Stimulated activated CD8-positive, alpha-beta memory T cell treated with anti-CD3 and anti-CD28 coated beads, Interleukin-12 subunit alpha, Interleukin-12 subunit beta, amount 100 ng/mL, for 1 hour (primary cell): ENCODE results near the gene ZNF587B.
"Not testable (repeated sequence)": the region's sequence is repeated elsewhere in the genome, so short reads cannot be mapped to it uniquely, and the experiment has no call there.

Source experiments
- DNase-seq: peaks from one replicate; pipeline ENCODE4 v3.0.0-alpha.2; 2020; ENCODE audit warnings: low read depth

Gene ZNF587B

GRCh38 chr19:57830071-57830602 is at the start of gene ZNF587B:
Gene ZNF587B (plus strand): TSS chr19:57830299. CDS start chr19:57830529, 230 bp downstream.
- no peak for DNase-seq

GRCh38 chr19:57786286-57786685 is 43.8 kb upstream of the ZNF587B start:
- DNase-seq: no peak

- DNase-seq: no peak
Observed at GRCh38 chr19:57786906-57787305, 43.2 kb upstream of the ZNF587B start.

- no peak for DNase-seq
Observed at GRCh38 chr19:57788114-57788692, 41.9 kb upstream of the ZNF587B start.

GRCh38 chr19:57789288-57789687 is 40.8 kb upstream of the ZNF587B start:
- DNase-seq: no peak

- not testable (repeated sequence) for DNase-seq
Observed at GRCh38 chr19:57796580-57796979, 33.5 kb upstream of the ZNF587B start.

GRCh38 chr19:57800696-57801095 is 29.4 kb upstream of the ZNF587B start:
- no peak for DNase-seq

GRCh38 chr19:57802269-57802668 is 27.8 kb upstream of the ZNF587B start:
- DNase-seq: no peak

- DNase-seq: no peak
Observed at GRCh38 chr19:57803265-57803593, 26.9 kb upstream of the ZNF587B start.

GRCh38 chr19:57803594-57804325 is 26.3 kb upstream of the ZNF587B start:
- no peak for DNase-seq

GRCh38 chr19:57807541-57807940 is 22.6 kb upstream of the ZNF587B start:
- DNase-seq: no peak

- not testable (repeated sequence) for DNase-seq
Observed at GRCh38 chr19:57810410-57811295, 19.4 kb upstream of the ZNF587B start.

GRCh38 chr19:57812226-57812625 is 17.9 kb upstream of the ZNF587B start:
- no peak for DNase-seq

GRCh38 chr19:57812975-57813820 is 16.9 kb upstream of the ZNF587B start:
- not testable (repeated sequence) for DNase-seq

GRCh38 chr19:57813919-57814504 is 16.1 kb upstream of the ZNF587B start:
- DNase-seq: no peak

- peak; percentile 63 for DNase-seq
Observed at GRCh38 chr19:57814505-57815246, 15.4 kb upstream of the ZNF587B start, which contains the start of gene ZNF552. Gene ZNF552 (minus strand): TSS chr19:57814913. CDS start chr19:57814743, 170 bp downstream.

GRCh38 chr19:57815247-57816075 is 14.6 kb upstream of the ZNF587B start:
- no peak for DNase-seq

- no peak for DNase-seq
Observed at GRCh38 chr19:57816652-57817051, 13.4 kb upstream of the ZNF587B start.

- DNase-seq: no peak
Observed at GRCh38 chr19:57817976-57818375, 12.1 kb upstream of the ZNF587B start.

GRCh38 chr19:57818378-57818777 is 11.7 kb upstream of the ZNF587B start:
- no peak for DNase-seq
